Hepatocyte (in vitro differentiated cells): Measurements from ENCODE around the gene ZNF283. TPM values are rescaled to one million over a fixed set of nuclear protein-coding genes. Genes with fewer than 3 reads are reported as not detected.
A peak's percentile ranks its signal among the peaks of the same experiment; 100 is the strongest.

Experiments
- DNase-seq: peaks from one replicate; pipeline ENCODE4 v3.0.0-alpha.2; 2016; ENCODE audit warnings: low spot score
- H2AFZ ChIP-seq: fragments of 200-600 bp; sonication (generic); 2 replicates; pipeline ENCODE4 v1.6.0; 2016; ENCODE audit warnings: antibody characterized with exemption, mild to moderate bottlenecking
- H3K27ac ChIP-seq: fragments of 200-600 bp; sonication (generic); 2 replicates; pipeline ENCODE4 v1.5.1; 2016; ENCODE audit warnings: mild to moderate bottlenecking
- H3K27me3 ChIP-seq: fragments of 200-600 bp; sonication (generic); 2 replicates; pipeline ENCODE4 v1.6.1; 2016
- H3K36me3 ChIP-seq: fragments of 200-600 bp; sonication (generic); replicated peaks from 2 replicates; pipeline ENCODE4 v1.5.1; 2016; ENCODE audit warnings: low read depth; ENCODE audit not compliant: insufficient read depth
- H3K4me1 ChIP-seq: fragments of 200-600 bp; sonication (generic); 2 replicates; pipeline ENCODE4 v1.5.1; 2016; ENCODE audit warnings: mild to moderate bottlenecking, moderate library complexity; ENCODE audit not compliant: insufficient read depth
- H3K4me2 ChIP-seq: fragments of 200-600 bp; sonication (generic); 2 replicates; pipeline ENCODE4 v1.6.0; 2016
- H3K4me3 ChIP-seq: fragments of 200-600 bp; sonication (generic); 2 replicates; pipeline ENCODE4 v1.5.1; 2016; ENCODE audit warnings: mild to moderate bottlenecking
- H3K79me2 ChIP-seq: fragments of 200-600 bp; sonication (generic); 2 replicates; pipeline ENCODE4 v1.6.0; 2017; ENCODE audit warnings: mild to moderate bottlenecking
- H3K9me2 ChIP-seq: fragments of 200-600 bp; sonication (generic); replicated peaks from 2 replicates; pipeline ENCODE4 v1.6.0; 2017; ENCODE audit warnings: mild to moderate bottlenecking; ENCODE audit not compliant: insufficient read depth
- H3K9me3 ChIP-seq: fragments of 200-600 bp; sonication (generic); 2 replicates; pipeline ENCODE4 v1.5.1; 2016; ENCODE audit warnings: low read depth, mild to moderate bottlenecking
- H4K20me1 ChIP-seq: fragments of 200-600 bp; sonication (generic); 2 replicates; pipeline ENCODE4 v1.6.0; 2016; ENCODE audit warnings: mild to moderate bottlenecking; ENCODE audit not compliant: insufficient read depth, poor library complexity, severe bottlenecking
- EZH2 ChIP-seq: fragments of 200-600 bp; sonication (generic); IDR thresholded peaks from 2 replicates; pipeline ENCODE4 v1.6.1; 2016; ENCODE audit warnings: antibody characterized with exemption, mild to moderate bottlenecking, borderline replicate concordance
- EZH2phosphoT487 ChIP-seq: fragments of 200-600 bp; sonication (generic); IDR thresholded peaks from one replicate; pipeline ENCODE4 v1.6.1; 2018; ENCODE audit warnings: antibody characterized with exemption, mild to moderate bottlenecking, low read depth, moderate library complexity; ENCODE audit not compliant: unreplicated experiment, severe bottlenecking
- WGBS: methylation state at CpG from one replicate; pipeline ENCODE4 v1.1.6; 2016; ENCODE audit warnings: low lambda C conversion rate; ENCODE audit errors: missing lambda C conversion rate; 5-methylcytosine and 5-hydroxymethylcytosine counted together
- polyA plus RNA-seq: library from polyadenylated mRNA; unstranded; fragments of >200 nt; fragmentation: Nextera tagmentation; extraction: Ambion mirVana; gene quantifications from 2 replicates; pipeline ENCODE4 v1.2.1, GENCODE V29; 2016
- total RNA-seq: library from RNA; depleted of rRNA; stranded (reverse); fragments of >200 nt; gene quantifications from 2 replicates; pipeline ENCODE4 v1.2.3, GENCODE V29; 2014
- TF ChIP-seq, protein P1 (sequence below): fragments of 200-600 bp; sonication (generic); IDR thresholded peaks from 2 replicates; pipeline ENCODE4 v1.5.1; 2016; ENCODE audit warnings: antibody characterized with exemption, mild to moderate bottlenecking; ENCODE audit not compliant: poor library complexity

ZNF283 gene
- total and polyA plus RNA-seq, 2 experiments from 2014 or later: 1.8 to 10.7 TPM

DNA sequence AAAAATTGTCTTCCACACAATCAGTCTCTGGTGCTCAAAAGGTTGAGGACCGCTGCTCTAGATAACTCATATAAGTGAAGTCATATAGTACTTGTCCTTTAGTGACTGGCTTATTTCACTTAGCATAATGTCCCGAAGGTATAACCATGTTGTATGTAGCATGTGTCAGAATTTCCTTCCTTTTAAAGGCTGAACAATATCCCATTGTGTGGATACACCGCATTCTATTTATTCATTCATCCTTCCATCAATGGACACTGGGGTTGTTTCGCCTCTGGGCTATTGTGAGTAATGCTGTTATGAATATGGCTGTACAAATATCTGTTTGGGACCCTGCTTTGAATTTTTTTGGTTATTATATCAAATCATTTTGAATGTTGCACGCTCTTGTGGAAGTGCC lies 20.3 kb upstream of the ZNF283 start:
- no peak for TF ChIP-seq EZH2
- TF ChIP-seq, protein P1, sequence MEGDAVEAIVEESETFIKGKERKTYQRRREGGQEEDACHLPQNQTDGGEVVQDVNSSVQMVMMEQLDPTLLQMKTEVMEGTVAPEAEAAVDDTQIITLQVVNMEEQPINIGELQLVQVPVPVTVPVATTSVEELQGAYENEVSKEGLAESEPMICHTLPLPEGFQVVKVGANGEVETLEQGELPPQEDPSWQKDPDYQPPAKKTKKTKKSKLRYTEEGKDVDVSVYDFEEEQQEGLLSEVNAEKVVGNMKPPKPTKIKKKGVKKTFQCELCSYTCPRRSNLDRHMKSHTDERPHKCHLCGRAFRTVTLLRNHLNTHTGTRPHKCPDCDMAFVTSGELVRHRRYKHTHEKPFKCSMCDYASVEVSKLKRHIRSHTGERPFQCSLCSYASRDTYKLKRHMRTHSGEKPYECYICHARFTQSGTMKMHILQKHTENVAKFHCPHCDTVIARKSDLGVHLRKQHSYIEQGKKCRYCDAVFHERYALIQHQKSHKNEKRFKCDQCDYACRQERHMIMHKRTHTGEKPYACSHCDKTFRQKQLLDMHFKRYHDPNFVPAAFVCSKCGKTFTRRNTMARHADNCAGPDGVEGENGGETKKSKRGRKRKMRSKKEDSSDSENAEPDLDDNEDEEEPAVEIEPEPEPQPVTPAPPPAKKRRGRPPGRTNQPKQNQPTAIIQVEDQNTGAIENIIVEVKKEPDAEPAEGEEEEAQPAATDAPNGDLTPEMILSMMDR: no peak
- no peak for TF ChIP-seq EZH2phosphoT487

DNA sequence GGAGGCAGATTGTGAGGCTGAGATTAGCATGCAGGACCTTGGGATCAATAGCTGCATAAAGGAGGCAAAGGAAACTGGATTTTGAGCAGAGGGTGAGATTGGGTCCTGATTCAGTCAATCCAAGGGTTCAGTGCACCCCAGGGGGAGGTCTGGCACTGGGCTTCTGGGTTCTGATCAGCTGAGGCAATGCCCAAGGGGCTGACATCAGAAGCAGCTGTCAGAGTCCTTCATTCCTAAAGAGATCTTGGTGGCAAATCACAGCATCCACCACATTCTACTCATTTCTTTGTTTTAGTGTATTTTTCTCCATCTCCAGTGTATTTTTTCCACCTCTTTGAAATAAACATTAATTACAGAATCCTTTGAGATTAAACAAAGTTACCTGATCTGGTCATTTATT lies 19.5 kb upstream of the ZNF283 start:
- no peaks in the 10 kb centered on the region for H3K9me2 ChIP-seq
- no peak for DNase-seq
- H2AFZ ChIP-seq: no peak overlapping the region

More for the DNA sequence above, 20.3 kb upstream of the ZNF283 start:
- Histone ChIP-seq H4K20me1 (no peaks in the 10 kb centered on the region), H3K4me3 (no peak overlapping the region), H3K9me2 (no peaks in the 10 kb centered on the region), H3K4me1 (no peaks in the 10 kb centered on the region), H3K27me3 (no peaks in the 10 kb centered on the region), H3K4me2 (no peak overlapping the region), H3K9me3 (no peaks in the 10 kb centered on the region), H3K36me3 (no peaks in the 10 kb centered on the region), H2AFZ (no peak overlapping the region), H3K79me2 (no peaks in the 10 kb centered on the region), H3K27ac (no peak overlapping the region)
- DNase-seq: no peak
- WGBS: 79% methylated on average over 5 of the region's 5 CpGs

DNA sequence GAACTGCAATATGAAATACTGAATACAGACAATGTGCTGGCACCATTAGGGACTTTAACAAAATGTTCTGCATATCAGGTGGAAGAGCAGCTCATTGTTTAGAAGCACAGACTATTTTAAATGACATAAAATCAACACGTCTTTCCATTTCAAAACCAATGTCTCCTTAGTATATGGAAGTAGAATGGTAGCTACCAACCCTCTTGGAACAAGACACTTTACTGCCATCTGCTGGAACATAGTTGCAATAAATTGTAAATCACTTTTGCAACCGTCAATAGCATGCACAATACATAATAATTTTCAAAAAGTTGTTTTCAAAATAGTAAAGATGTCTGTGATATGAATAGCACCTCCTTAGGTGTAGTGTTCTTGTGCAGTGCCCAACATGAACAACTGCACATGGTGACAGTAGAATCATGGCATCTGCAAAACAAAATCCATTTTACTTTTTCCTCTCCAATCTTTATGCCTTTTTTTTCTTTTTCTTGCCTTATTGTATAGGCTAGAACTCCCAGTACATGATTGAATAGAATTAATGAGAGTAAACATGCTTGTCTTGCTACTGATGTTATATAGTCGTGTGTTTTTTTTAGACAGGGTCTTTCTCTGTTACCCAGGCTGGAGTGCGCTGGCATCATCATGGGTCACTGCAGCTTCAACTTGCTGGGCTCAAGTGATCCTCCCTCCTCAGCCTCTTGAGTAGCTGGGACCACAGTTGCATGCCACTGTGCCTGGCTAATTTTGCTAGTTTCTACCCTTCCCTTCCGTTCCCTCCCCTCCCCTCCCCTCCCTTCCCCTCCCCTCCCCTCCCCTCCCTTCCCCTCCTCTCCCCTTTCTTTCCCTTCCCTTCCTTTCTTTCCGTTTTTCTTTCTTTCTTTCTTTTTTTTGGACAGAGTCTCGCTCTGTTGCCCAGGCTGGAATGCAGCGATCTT lies 17.1 kb upstream of the ZNF283 start:
- 31% methylated on average over 5 of the region's 8 CpGs for WGBS
- peak; percentile 67 for DNase-seq
- Histone ChIP-seq H4K20me1 (no peaks in the 10 kb centered on the region), H3K4me2 (no peak overlapping the region), H3K27ac (no peak overlapping the region), H3K4me1 (no peaks in the 10 kb centered on the region), H3K27me3 (no peaks in the 10 kb centered on the region), H3K9me2 (no peaks in the 10 kb centered on the region), H3K79me2 (no peaks in the 10 kb centered on the region), H3K4me3 (no peak overlapping the region), H2AFZ (no peak overlapping the region), H3K9me3 (no peaks in the 10 kb centered on the region), H3K36me3 (no peaks in the 10 kb centered on the region)
- no peak for TF ChIP-seq EZH2phosphoT487
- no peak for TF ChIP-seq EZH2
- TF ChIP-seq, protein P1: peak; percentile 58

More for the DNA sequence above, 19.5 kb upstream of the ZNF283 start:
- TF ChIP-seq EZH2: no peak
- TF ChIP-seq, protein P1: no peak
- TF ChIP-seq EZH2phosphoT487: no peak
- Histone ChIP-seq H3K4me2 (no peak overlapping the region), H3K9me3 (no peaks in the 10 kb centered on the region), H3K79me2 (no peaks in the 10 kb centered on the region), H4K20me1 (no peaks in the 10 kb centered on the region), H3K4me3 (no peak overlapping the region), H3K27ac (no peak overlapping the region), H3K36me3 (no peaks in the 10 kb centered on the region), H3K4me1 (no peaks in the 10 kb centered on the region), H3K27me3 (no peaks in the 10 kb centered on the region)
